Panc1 (cell line): Measurements from ENCODE around the gene UBE2O. TPM values are rescaled to one million over a fixed set of nuclear protein-coding genes. Genes with fewer than 3 reads are reported as not detected.

Experiments
- ATAC-seq: fragments of 200-7000 bp; cut with Tn5 transposase; 2 replicates; pipeline ENCODE4 v1.9.1; 2020; ENCODE audit warnings: mild to moderate bottlenecking, moderate library complexity
- BruUV-seq: library from RNA; stranded (reverse); fragments of 400-500 nt; replicated peaks from 2 replicates; lab custom pipeline; 2021; lab: Mats Ljungman, UMichigan
- CTCF ChIA-PET: fragments of 300-600 bp; sonication (Branson Sonifier 250); formaldehyde crosslinking; loops from one replicate; lab custom pipeline; 2022; ENCODE audit warnings: antibody characterized with exemption; lab: Charles Lee
- POLR2A ChIA-PET: fragments of 300-600 bp; sonication (Branson Sonifier 250); formaldehyde crosslinking; loops from one replicate; lab custom pipeline; 2022; ENCODE audit warnings: antibody characterized with exemption; lab: Charles Lee
- DNase-seq: peaks from one replicate; pipeline ENCODE4 v3.0.0-alpha.2; 2010; ENCODE audit warnings: low read depth, low spot score
- H3K27ac ChIP-seq: 2 replicates; pipeline ENCODE4 v1.5.1; 2011; ENCODE audit warnings: mild to moderate bottlenecking, low read length, inconsistent platforms
- H3K27me3 ChIP-seq: fragments of 200-500 bp; sonication (Bioruptor generic); 2 replicates; pipeline ENCODE4 v1.6.0; 2014; ENCODE audit warnings: low read length, inconsistent platforms; ENCODE audit not compliant: control insufficient read depth, insufficient read depth
- H3K36me3 ChIP-seq: fragments of 200-500 bp; sonication (Bioruptor generic); 2 replicates; pipeline ENCODE4 v1.5.1; 2014; ENCODE audit warnings: inconsistent platforms, mild to moderate bottlenecking, low read length, moderate library complexity; ENCODE audit not compliant: control insufficient read depth, insufficient read depth
- H3K4me1 ChIP-seq: 2 replicates; pipeline ENCODE4 v1.5.1; 2011; ENCODE audit warnings: inconsistent platforms, mild to moderate bottlenecking, low read length, moderate library complexity; ENCODE audit not compliant: control insufficient read depth, insufficient read depth
- H3K4me3 ChIP-seq, 2 experiments: 2 replicates each; pipeline ENCODE4 v1.5.1; 2011 to 2012; ENCODE audit warnings: low read depth in 2 of 2, low read length in 2 of 2, mild to moderate bottlenecking in 2 of 2, inconsistent platforms in 1 of 2, moderate library complexity in 1 of 2
- H3K9me3 ChIP-seq: fragments of 200-500 bp; sonication (Bioruptor generic); 2 replicates; pipeline ENCODE4 v1.5.1; 2014; ENCODE audit warnings: low read depth, mild to moderate bottlenecking, inconsistent platforms, low read length, moderate library complexity; ENCODE audit not compliant: control insufficient read depth, insufficient read depth
- CTCF ChIP-seq: fragments of 450-650 bp; IDR thresholded peaks from 2 replicates; pipeline ENCODE4 v1.5.1; 2017; ENCODE audit warnings: mild to moderate bottlenecking
- POLR2AphosphoS5 ChIP-seq: IDR thresholded peaks from 2 replicates; pipeline ENCODE4 v1.6.1; 2012; ENCODE audit warnings: mild to moderate bottlenecking, low read depth, low read length, moderate library complexity
- REST ChIP-seq, 2 experiments: IDR thresholded peaks; 2 replicates each; pipeline ENCODE4 v1.6.1; 2011 to 2012; ENCODE audit warnings: low read depth in 2 of 2, control low read depth in 1 of 2, low read length in 1 of 2, mild to moderate bottlenecking in 1 of 2, moderate library complexity in 1 of 2; ENCODE audit not compliant: insufficient read depth in 1 of 2
- SIN3A ChIP-seq: IDR thresholded peaks from 2 replicates; pipeline ENCODE4 v1.6.1; 2012; ENCODE audit warnings: low read depth, mild to moderate bottlenecking, low read length, moderate library complexity, borderline replicate concordance; ENCODE audit not compliant: insufficient read depth
- TCF7L2 ChIP-seq: IDR thresholded peaks from 2 replicates; pipeline ENCODE4 v1.6.1; 2011; ENCODE audit warnings: mild to moderate bottlenecking, low read depth, low read length, inconsistent platforms
- in situ Hi-C: cut with HindIII; loops from 2 replicates; pipeline ENCODE4 v1.10.0; 2016; ENCODE audit warnings: low sequenced_read_pairs, low pct_unique_long_range_greater_than_20kb
- intact Hi-C: fragments of 100-400 bp; cut with micrococcal nuclease; formaldehyde crosslinking; loops from one replicate; pipeline ENCODE4 v1.10.0; 2022; ENCODE audit not compliant: unreplicated experiment
- total RNA-seq: library from RNA; stranded (reverse); gene quantifications from one replicate; pipeline ENCODE4 v1.2.1, GENCODE V29; 2021; ENCODE audit not compliant: unreplicated experiment

Gene UBE2O
- total RNA-seq, 1 experiment from 2014 or later, result 47.5 TPM

GRCh38 chr17:76405967-76406647, 46.8 kb downstream of the UBE2O start:
- Histone ChIP-seq H3K27me3 (no peaks in the 10 kb centered on the region), H3K4me1 (no peaks in the 10 kb centered on the region), H3K4me3 (no peak overlapping the region), H3K27ac (no peak overlapping the region), H3K36me3 (0 out of 2 replicates have a peak, but pooled peaks cover 2% of the 10 kb centered on the region), H3K9me3 (no peaks in the 10 kb centered on the region)
- ChIA-PET POLR2A (no interaction called here), CTCF (interaction anchor here (0.7 to 4.4 kb wide), 4 partner anchors 8 to 103 kb away, joined by 3 to 32 read pairs (median 9); no protein-coding TSS in a partner anchor)
- in situ Hi-C loops, result no loop called here
- TF ChIP-seq POLR2AphosphoS5, result no peak
- TF ChIP-seq TCF7L2, result no peak
- no peak for TF ChIP-seq REST (IDR thresholded peaks at IDR 0.05; ENCODE audit: insufficient read depth in 1 of 2, low read depth in 2 of 2, low read length in 1 of 2)
- TF ChIP-seq SIN3A, result no peak
- no peak for TF ChIP-seq CTCF
- no TSS peak for BruUV-seq
- DNase-seq, result no peak
- ATAC-seq, result no peak
- intact Hi-C loops, result no loop called here

DNA sequence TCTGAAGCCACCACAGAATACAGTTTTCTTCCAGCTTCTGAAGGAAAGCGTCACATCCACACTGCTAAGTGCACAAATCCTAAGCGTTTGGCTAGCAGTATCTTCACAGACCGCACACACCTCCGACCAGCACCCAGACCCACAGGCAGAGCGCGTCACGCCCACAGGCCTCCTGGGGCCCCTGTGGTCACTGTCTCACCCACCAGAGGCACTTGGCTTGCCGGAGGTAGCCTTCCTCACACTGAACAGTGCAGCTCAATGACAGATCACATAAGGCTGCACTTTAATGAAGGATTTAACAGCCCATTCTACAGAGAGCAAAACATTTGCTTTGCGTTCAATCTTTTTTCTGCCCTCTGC, 47.4 kb downstream of the UBE2O start:
- no peak for TF ChIP-seq SIN3A
- no peak for TF ChIP-seq POLR2AphosphoS5
- TF ChIP-seq REST (IDR thresholded peaks at IDR 0.05; ENCODE audit: insufficient read depth in 1 of 2, low read depth in 2 of 2, low read length in 1 of 2), result no peak
- TF ChIP-seq CTCF, result no peak
- TF ChIP-seq TCF7L2, result no peak
- Histone ChIP-seq H3K36me3 (peaks cover 2% of the 10 kb centered on the region; the same call in 1 of the 2 replicates), H3K4me3 (no peak overlapping the region), H3K27ac (no peak overlapping the region), H3K27me3 (no peaks in the 10 kb centered on the region), H3K4me1 (no peaks in the 10 kb centered on the region), H3K9me3 (no peaks in the 10 kb centered on the region)
- ChIA-PET CTCF (interaction anchor here (0.7 to 4.4 kb wide), 3 partner anchors 40 to 103 kb away, joined by 3 to 32 read pairs (median 3); no protein-coding TSS in a partner anchor), POLR2A (no interaction called here)
- BruUV-seq, result no TSS peak
- ATAC-seq (no peak), DNase-seq (no peak)
- intact Hi-C loops, result no loop called here
- in situ Hi-C loops, result no loop called here
